Hepatocyte (in vitro differentiated cells): ENCODE results near the gene HTATSF1.

ENCODE experiments used
- CTCF ChIP-seq: fragments of 200-600 bp; sonication (generic); IDR thresholded peaks from 2 replicates; pipeline ENCODE4 v1.5.1; 2016; ENCODE audit warnings: antibody characterized with exemption, mild to moderate bottlenecking; ENCODE audit not compliant: poor library complexity
- EZH2 ChIP-seq: fragments of 200-600 bp; sonication (generic); IDR thresholded peaks from 2 replicates; pipeline ENCODE4 v1.6.1; 2016; ENCODE audit warnings: antibody characterized with exemption, mild to moderate bottlenecking, borderline replicate concordance
- EZH2phosphoT487 ChIP-seq: fragments of 200-600 bp; sonication (generic); IDR thresholded peaks from one replicate; pipeline ENCODE4 v1.6.1; 2018; ENCODE audit warnings: antibody characterized with exemption, mild to moderate bottlenecking, low read depth, moderate library complexity; ENCODE audit not compliant: unreplicated experiment, severe bottlenecking

DNA sequence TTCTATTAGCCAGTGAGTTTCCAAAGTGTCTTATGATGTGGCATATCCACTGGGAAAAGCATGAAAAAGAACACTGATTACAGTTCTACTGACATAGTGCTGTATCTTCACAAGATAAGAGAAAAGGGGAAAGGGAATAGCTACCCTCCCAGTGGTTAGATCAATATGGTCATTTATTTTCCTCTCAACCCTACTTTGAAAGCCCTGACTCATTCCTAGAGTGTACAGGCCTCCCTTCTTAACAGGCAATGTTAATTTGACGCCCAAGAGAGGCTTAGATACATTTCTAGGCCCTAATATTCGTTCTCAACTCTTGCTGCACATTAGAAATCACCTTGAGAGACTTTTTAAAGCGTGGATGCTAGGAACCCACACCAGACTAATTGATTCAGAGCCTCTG, 30.1 kb upstream of the HTATSF1 start:
- no peak for TF ChIP-seq CTCF
- no peak for TF ChIP-seq EZH2
- no peak for TF ChIP-seq EZH2phosphoT487
